ENCODE measurements around the gene A1CF. TPM values are rescaled to one million over a fixed set of nuclear protein-coding genes. Genes with fewer than 3 reads are reported as not detected.

Gene A1CF
- total RNA-seq, 1 donor from 2014 or later: not detected

Other genes with a start within 250 kb of the A1CF start
- gene ASAH2B, start 145.7 kb downstream of the A1CF start, total RNA-seq: 2.6 and 5.9 TPM in 2 replicates
- gene PRKG1, start 188.9 kb upstream of the A1CF start, total RNA-seq: not detected in 2 replicates

Measured in activated T-helper 2 cell treated with anti-CD3 and anti-CD28 coated beads, Interferon-gamma antibody, Interleukin-2, Interleukin-4, amounts not matched to agents 10 μg/mL and 5 μg/mL and 100 μg/mL, durations not matched to agents 14 hours and 24 hours and 36 hours (primary cell).